Right ventricle myocardium superior (tissue), 1 donor: ENCODE measurements around the gene AFDN. TPM values are rescaled to one million over a fixed set of nuclear protein-coding genes. Genes with fewer than 3 reads are reported as not detected.

Source experiments
- ATAC-seq: fragments of 200-7000 bp; cut with Tn5 transposase; one replicate; pipeline ENCODE4 v1.9.1; 2020; ENCODE audit warnings: mild to moderate bottlenecking; ENCODE audit not compliant: poor library complexity
- DNase-seq: peaks from one replicate; pipeline ENCODE4 v3.0.0-alpha.2; 2020
- intact Hi-C: fragments of 100-400 bp; cut with DNase I; formaldehyde crosslinking; loops from one replicate; pipeline ENCODE4 v1.11.2; 2022
- total RNA-seq: library from RNA; stranded (reverse); fragmentation: NEBNext Ultra II Directional; extraction: Animal tissue kit (Norgen Biotek cat#: 25700); gene quantifications from one replicate; pipeline ENCODE4 v1.2.1, GENCODE V29; 2021
- donor health status: DM: no; HTN: yes; CAD: no; lungs with severe emphysema.

AFDN gene
- total RNA-seq, 1 donor from 2014 or later = 49.1 TPM

DNA sequence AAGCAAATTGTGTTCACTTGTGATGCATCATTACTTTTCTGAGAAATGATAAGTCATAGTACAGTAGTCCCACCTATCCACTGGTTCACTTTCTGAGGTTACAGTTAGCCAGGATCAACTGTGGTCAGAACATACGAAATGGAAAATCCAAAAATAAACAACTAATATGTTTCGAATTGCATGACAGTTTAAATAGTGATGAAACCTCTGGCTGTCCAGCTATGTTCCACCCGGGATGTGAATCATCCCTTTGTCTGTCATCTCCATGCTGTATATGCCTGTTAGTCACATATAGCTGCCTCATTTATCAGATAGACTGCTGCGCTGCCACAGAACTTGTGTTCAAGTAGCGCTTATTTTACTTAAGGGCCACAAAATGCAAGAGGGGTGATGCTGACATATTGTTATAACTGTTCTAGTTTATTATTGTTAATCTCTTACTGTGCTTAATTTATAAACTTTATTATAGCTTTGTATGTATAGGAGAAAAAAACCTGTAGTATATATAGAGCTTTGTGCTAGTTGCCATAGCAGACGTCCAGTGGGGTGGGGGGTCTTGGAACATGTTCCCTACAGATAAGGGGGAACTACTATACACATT is 29.2 kb downstream of the AFDN start:
- ATAC-seq = no peak
- DNase-seq = no peak
- intact Hi-C loops = no loop called here

DNA sequence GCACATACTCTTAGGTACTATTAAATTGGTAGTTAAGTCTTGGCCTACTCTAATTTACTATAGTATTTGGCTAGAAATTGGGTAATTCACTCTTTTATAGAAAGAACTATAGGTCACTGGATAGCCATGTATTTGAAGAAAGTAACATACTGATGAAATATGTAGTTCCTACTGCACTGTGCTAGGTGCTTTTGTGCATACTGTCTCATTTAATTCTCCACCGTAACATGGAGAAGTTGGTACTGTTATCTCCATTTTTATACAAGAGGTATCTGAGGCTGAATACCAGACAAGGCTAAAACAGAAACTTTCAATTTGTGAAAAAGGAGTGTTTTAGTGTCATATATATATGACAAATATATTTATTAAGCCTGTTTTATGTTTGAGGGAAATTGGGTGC is 29.8 kb downstream of the AFDN start:
- intact Hi-C loops = no loop called here
- no peak for DNase-seq
- ATAC-seq = no peak

DNA sequence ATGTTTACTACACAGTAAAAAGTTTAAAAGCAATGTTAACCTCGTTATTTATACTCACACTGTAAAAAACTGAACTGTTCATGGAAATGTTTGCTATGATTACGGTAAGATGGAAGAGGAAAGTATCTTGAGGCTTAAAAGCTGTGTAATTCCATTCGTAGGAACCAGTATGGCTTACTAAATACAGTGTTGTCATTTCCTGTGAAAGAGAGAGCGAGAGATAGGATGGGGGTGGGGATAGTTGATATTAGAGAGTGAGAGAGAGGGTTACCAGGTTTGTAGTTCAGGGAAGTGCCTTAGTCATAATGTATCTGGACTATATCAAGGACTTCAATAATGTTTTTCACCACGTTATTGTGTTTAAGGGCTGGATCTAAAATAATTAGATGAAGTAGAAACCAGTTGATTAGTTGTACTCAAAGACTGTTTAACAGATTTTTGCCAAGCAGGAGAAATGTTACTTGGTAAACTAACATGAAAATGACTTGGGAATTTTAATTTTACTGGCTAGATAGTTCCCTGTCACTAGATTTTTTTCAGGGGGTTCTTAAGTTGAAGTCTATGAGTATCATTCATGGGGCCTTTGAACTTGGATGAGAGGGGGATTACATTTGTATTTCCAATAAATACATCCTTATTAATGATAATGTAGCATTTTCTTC is 30.4 kb downstream of the AFDN start:
- ATAC-seq (peak; percentile 73), DNase-seq (no peak)
- intact Hi-C loops = no loop called here

DNA sequence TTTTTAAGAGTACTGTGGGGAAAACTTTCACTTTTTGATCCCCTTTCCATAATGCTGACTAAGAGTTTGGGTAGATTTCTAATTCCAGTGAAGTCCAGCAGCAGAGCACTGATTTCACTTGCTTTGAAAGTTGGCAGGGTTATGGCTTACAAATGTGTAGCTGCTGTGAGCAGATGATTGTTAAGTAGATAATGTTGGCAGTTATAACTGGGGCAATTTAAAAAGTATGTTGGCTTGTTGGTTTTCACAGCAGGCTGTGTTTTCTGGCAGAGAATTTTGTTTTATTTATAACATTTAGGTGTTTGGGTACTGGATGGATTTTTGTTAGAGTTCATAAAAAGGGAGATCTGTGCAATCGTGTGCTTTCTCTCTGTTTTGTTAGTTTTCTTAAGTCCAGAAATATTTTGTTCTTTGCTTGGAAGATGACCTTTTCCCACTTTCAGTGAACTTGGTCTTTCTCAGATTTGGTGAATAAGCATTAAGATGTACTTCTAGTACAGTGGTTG is 31.4 kb downstream of the AFDN start:
- DNase-seq = no peak
- intact Hi-C loops = no loop called here
- peak; percentile 67 for ATAC-seq

DNA sequence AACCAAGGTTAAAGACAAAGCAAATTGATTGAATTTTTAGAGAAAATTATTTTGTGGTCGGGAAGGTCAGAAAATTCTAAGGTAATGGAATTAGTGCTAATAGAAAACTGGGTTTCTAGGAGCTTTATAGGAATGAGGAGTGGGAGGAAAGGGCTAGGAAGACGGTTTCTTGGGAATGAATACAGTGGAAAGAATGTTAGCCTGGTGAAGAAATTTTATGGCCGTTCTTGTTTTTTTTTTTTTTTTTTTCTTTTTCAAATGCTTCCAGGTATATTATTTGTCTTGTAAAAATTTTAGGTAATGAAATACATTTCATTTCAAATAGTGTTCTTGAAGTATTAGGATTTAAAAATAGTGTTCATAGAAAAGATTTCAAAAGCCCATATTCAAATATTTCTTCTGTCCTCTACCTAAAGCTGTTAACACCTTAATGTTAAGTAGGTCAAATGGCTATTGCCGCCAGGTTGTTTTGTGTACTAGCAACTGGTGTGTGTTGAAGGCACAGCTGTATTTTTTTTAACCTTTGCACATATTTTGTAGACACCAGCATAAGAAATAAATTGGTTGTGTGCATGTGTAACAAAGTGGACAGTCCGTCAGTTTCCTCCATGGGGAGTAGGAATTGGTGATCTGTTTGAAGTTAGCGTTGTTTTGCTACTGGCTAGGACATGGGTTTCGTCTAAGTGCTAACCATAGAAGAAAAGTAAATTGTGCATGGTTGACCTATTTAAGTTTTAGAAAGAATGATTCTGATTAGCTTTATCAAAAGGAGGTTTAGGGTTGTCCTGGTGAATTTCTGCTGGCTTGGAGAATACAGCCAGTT is 32.3 kb downstream of the AFDN start:
- DNase-seq = no peak
- ATAC-seq = no peak
- intact Hi-C loops = no loop called here

DNA sequence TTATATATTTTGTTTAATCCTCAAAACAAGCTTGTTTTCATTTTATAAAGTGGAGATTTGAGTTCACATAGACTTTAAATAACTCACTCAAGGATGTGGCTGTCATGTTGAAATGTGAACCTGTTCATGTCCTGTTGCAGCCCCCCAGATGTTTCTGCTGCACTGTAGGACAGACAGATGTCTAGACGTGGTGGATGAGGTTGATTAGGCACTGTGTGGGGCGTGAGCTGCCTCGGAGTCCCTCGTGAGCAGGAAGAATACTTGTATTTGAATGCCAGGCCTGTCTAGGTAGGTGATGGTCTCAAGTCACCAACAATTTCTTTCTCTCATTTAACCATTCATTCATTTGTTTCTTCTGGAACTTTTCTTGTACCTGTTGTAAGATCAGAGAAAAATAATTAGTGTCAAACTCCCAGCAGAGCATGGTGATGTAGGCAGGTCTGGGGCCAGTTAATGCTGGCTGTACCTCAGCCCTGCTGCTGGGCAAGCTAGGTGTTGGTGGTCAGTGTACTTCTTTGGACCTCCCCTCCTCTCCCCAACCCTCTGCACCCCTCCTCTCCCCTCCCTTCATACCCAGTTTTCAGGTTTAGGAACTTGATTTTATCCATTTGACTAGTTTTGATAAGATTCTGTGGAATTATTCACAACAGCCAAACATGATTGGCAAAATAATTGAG is 34.0 kb downstream of the AFDN start:
- no peak for ATAC-seq
- intact Hi-C loops = no loop called here
- no peak for DNase-seq

DNA sequence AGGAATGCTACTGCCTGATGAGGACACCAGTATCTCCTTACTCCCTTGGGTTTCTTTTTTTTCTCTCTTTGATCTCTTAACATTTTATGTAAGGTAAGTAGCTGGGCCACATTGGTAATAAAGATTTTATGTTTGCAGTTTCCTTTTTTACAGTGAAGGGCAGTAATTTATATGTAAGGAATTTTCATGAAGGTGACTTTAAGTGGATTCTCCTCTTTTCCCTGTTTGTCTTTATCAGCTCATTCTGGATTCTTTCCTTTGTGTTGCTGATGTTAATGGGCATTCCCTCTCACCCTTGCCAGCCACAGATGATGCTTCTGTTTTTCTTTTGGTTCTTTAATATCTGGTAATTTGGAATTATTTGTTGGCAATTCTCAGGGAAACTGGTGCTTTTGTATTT is 34.7 kb downstream of the AFDN start:
- intact Hi-C loops = no loop called here
- DNase-seq (no peak), ATAC-seq (no peak)

DNA sequence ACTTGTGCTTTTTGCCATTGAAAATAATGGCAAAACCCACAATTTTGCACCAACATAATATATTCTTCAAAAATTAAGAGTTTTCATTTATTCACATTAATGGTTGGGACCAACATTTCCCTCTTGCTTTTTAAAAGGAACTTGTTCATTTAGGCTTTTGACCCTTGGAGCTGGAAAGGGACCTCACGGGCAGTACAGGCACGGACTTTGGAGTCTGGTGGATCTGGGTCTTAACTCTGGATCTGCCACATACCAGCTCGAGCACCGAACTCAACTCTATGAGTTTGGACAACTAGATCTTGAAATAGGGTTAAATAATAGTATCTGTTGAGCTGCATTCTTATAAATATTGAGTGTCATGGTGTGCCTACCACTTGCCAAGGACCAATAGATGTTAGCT is 37.2 kb downstream of the AFDN start:
- ATAC-seq = no peak

DNA sequence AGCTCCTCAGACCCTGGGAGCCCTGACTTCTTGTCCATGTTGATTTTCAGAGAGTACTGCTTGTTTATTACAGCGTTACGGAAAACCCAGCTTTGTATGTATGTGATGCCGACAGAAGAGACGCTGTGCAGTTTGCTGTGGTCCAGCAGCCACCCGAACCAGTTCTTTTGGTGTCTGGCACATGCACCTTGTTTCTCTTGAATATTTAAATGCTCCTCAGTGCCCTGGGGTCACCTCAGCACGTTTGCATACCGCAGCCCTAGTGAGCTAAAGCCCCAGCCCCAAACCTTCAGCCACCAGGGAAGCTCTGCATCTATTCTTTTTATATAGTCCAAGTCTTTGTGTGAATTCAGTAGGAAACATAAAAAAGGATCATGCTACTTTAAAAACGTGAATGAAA is 39.9 kb downstream of the AFDN start:
- ATAC-seq (no peak), DNase-seq (no peak)
- intact Hi-C loops = no loop called here

More for the DNA sequence above, 37.2 kb downstream of the AFDN start:
- intact Hi-C loops = no loop called here
- DNase-seq = no peak

DNA sequence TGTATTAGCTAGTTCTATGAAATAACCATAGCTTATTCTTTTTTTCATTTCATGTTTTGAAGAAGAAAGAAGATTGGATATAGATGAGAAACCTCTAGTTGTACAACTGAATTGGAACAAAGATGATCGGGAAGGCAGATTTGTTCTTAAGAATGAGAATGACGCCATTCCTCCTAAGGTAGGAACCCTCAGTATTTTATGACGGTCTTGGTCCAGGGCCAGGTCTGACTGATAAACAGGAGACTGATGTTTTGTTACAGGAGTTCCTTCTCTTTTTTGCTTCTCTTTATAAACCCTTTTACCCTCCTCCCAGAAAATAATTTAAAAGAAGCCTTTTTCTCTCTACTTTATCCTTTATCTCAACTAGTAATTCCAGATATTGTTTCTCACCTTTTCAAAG is 43.6 kb downstream of the AFDN start:
- intact Hi-C loops = no loop called here
- no peak for ATAC-seq
- no peak for DNase-seq

DNA sequence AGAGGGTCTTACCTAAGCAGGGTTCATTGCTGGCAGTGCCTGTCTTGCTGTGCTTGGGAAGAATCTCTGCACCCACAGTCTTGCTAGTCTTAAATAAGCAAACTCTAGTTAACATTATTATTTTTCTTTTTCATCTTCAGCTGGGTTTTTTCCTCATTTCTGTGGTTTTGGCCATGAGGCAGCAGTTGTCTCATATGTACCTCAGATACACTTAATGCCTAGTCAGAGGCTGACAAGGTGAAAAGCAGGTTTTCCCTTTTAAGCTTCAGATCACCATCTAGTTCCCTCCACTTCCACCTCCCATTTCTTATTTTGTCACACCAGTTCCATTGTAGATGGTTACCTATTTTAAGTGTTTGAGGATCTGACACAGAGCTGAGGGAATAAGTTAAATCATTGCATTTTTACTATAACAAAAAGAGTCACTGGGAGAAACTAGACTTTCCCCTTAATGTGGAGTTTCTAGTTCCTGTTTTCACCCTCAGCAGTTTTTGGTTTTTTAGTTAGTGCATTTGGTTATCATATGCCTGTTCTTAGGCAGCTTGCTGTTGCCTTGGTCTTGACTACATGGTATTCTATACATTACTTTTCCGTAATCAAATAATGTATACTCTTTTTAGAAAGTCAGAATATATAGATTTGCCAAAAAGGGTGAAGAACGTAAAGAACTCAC is 46.0 kb downstream of the AFDN start:
- DNase-seq (no peak), ATAC-seq (no peak)
- intact Hi-C loops = no loop called here

DNA sequence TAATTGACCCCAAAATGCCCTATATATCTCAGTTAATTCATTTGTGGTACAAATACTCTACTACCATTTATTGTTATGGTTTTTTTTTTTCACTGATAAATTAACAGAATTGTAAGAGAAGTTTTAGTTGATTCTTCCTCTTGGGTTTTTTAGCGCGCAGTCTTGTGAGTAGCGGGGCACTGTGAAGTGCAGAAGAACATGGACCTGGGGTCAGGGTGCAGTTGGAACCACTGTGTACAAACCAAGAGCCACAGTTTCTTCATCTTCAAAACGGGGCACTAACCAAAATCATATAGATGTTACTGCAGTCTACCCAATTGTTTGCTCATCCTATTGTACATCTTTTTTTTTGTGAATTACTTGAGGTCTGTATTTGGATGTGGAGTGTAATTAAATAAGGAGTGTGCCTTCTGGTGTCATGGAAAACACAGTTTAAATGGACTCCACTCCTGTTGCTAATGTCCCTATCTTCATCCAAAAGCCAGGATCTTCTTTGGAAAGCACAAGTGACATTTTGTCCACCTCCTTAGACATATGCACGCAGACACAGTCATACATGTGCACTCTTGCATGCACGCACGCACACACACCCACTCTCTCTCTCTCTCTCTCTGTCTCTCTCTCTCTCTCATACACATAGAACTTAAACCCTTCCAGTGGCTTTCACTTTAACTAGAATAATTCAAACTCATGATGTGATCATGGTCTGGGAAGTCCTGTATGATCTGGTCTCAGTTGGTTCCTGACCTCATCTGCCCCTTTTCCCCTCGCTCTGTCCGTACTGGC is 51.5 kb downstream of the AFDN start:
- intact Hi-C loops = no loop called here
- ATAC-seq (no peak), DNase-seq (no peak)

DNA sequence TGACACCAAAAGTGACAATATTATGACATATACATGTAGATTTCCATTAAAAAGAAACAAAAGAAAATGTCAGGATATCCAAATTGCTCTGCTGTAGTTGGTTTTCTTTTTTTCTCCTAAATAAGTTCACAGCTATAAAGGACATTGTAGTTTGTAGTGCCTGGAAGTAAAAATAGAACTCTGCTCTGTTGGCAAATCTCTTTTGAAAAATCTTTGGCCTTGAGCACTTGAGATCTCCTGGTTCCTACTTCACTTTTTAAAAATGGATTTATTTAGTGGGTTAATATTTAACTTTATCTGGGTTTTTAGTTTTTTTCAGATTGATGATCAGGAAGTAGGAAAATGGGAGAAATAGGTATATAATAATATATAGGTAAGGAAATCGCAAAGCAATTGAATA is 52.9 kb downstream of the AFDN start:
- no peak for DNase-seq
- no peak for ATAC-seq
- intact Hi-C loops = no loop called here

DNA sequence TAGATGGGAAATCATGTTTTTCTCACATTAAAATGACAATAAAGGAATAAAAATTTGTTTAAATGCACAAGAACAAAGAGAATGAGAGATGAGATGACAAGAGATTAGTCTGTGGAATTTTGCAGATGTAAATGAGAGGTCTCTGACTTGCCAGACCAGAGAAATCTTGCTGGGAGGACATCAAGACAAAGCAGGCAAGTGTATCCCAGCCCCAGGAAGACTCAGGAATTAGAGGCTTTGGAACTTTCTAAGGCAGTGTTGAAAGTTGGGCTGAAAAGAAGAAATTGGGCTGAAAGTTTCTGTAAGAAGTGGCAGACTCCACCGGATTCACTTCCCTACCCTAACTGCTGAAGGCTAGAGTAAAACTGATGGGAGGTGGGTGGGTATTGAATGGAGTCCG is 54.6 kb downstream of the AFDN start:
- intact Hi-C loops = no loop called here
- ATAC-seq (no peak), DNase-seq (no peak)

DNA sequence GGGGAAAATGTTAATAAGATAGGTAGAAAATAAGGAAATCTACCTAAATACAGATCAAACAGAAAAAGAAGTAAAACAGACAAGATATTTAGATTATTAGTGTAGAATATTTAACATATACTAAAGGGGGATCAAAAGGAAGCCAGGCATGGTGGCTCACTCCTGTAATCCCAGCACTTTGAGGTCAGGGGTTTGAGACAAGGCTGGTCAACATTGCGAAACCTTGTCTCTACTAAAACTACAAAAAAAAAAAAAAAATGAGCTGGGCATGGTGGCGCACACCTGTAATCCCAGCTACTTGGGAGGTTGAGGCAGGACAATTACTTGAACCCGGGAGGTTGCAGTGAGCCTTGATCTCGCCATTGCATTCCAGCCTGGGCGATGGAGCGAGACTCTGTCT is 55.5 kb downstream of the AFDN start:
- no peak for DNase-seq
- no peak for ATAC-seq
- intact Hi-C loops = no loop called here

DNA sequence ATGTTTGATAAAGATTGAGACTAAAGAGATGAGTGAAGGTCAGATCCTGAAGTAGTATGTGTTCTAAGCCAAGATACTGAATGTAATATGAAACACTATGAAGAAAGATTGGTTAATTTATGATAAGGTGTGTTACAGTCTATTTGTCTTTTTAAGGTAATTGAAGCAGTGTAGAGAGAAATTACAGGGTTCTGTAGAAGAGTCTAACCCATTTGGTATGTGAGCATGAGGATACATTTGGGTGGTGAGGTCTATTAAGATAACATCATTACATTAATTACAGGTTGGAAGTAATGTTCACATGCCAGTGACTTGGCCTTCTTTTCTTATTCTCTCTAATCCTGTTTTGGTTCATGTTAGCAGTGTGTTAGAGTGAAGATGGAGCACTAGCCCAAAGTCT is 61.4 kb downstream of the AFDN start:
- ATAC-seq (no peak), DNase-seq (no peak)
- intact Hi-C loops = no loop called here

DNA sequence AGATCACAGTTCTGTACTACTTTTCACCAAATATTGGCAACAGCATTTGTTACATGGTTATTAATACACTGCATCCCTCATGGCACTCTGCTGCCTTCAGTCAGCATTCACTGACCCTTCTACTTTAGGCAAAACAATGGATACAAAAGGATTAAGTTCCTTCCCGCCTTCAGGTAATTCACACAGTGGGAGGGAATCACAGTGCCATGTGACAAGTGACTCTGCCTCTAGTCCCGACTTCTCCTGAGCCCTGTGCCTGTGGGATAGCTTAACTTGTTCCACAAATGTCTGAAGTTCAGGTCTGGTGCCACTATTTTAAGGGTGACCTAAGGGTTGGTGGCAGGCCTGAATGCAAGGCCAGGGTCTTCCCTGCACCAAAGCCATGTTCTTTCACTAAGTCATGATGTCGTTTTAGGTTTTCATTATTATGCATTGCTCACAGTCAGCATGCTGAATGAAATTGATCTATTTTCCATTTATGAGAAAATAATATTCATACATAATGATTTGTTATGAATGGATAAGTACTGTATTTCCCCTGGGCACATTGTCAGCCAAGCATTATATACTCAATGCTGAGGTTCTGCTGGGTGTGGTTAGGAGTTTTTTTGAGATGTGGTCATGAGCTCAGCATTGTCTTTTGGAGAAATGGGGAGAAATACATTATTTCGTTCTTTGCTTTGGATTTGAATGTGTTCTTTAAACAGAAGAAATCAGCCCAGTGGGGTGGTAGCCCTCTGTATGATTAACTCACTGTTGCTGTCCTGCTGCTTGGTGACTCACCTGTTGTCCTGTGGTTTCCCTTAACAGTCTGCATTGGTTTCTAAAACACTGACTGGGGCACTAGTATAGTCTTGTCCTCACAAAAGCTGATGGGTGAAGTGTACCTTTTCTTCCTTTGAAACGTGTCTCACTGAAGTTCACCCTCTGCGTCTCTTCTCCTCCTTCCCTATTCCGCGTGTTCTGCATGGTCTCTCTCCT is 66.4 kb downstream of the AFDN start:
- ATAC-seq (no peak), DNase-seq (no peak)
- intact Hi-C loops = no loop called here
